Bronchial epithelial cell (primary cell): ENCODE results near the gene CDC26. TPM values are rescaled to one million over a fixed set of nuclear protein-coding genes. Genes with fewer than 3 reads are reported as not detected.

Source experiments
- DNase-seq: peaks from one replicate; pipeline ENCODE4 v3.0.0-alpha.2; 2010; ENCODE audit warnings: low read depth
- FAIRE-seq: peaks from 2 replicates; lab custom pipeline; 2011; peaks lifted over from hg19 to GRCh38; lab: Jason Lieb, UNC
- H3K27me3 ChIP-seq: 2 replicates; pipeline ENCODE4 v1.5.1; 2011; ENCODE audit warnings: low read length; ENCODE audit not compliant: control insufficient read depth, insufficient read depth
- H3K36me3 ChIP-seq: 2 replicates; pipeline ENCODE4 v1.5.1; 2011; ENCODE audit warnings: low read length; ENCODE audit not compliant: control insufficient read depth, insufficient read depth
- H3K4me3 ChIP-seq: 2 replicates; pipeline ENCODE4 v1.5.1; 2011; ENCODE audit warnings: mild to moderate bottlenecking, low read depth, low read length, control low read depth
- total RNA-seq: library from RNA; depleted of rRNA; stranded (reverse); fragments of >200 nt; gene quantifications from 2 replicates; pipeline ENCODE4 v1.2.1, GENCODE V29; 2014
- TF ChIP-seq, protein P1 (sequence below): IDR thresholded peaks from 2 replicates; pipeline ENCODE4 v1.5.1; 2011; ENCODE audit warnings: mild to moderate bottlenecking, moderate library complexity, low read length, control low read depth, inconsistent platforms; ENCODE audit not compliant: insufficient read depth, severe bottlenecking

The CDC26 gene
- total RNA-seq, 1 donor from 2014 or later = 24.7 TPM

DNA sequence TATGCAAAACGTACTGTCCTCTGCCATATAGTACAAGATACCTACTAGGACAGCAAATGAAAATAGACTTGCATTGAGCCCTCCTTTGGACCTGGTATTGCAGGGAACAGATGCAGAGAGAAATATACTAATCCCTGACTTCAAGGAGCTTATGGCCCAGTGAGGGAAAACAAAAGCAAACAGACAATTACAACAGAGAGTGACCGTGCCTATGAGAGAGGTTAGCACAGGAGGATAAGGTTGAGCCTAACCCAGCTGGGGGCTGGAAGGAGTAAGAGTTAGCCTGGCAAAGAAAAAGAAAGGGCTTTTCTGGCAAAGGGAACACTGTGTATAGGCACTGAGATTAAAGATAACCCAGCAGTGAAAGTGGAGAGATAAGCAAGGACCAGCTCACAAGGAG lies 5.5 kb downstream of the CDC26 start:
- peaks cover 15% of the 10 kb centered on the region for H3K36me3 ChIP-seq
- DNase-seq (no peak), FAIRE-seq (no peak)
- TF ChIP-seq, protein P1, sequence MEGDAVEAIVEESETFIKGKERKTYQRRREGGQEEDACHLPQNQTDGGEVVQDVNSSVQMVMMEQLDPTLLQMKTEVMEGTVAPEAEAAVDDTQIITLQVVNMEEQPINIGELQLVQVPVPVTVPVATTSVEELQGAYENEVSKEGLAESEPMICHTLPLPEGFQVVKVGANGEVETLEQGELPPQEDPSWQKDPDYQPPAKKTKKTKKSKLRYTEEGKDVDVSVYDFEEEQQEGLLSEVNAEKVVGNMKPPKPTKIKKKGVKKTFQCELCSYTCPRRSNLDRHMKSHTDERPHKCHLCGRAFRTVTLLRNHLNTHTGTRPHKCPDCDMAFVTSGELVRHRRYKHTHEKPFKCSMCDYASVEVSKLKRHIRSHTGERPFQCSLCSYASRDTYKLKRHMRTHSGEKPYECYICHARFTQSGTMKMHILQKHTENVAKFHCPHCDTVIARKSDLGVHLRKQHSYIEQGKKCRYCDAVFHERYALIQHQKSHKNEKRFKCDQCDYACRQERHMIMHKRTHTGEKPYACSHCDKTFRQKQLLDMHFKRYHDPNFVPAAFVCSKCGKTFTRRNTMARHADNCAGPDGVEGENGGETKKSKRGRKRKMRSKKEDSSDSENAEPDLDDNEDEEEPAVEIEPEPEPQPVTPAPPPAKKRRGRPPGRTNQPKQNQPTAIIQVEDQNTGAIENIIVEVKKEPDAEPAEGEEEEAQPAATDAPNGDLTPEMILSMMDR = no peak
- H3K27me3 ChIP-seq = no peaks in the 10 kb centered on the region
- no peak overlapping the region for H3K4me3 ChIP-seq

DNA sequence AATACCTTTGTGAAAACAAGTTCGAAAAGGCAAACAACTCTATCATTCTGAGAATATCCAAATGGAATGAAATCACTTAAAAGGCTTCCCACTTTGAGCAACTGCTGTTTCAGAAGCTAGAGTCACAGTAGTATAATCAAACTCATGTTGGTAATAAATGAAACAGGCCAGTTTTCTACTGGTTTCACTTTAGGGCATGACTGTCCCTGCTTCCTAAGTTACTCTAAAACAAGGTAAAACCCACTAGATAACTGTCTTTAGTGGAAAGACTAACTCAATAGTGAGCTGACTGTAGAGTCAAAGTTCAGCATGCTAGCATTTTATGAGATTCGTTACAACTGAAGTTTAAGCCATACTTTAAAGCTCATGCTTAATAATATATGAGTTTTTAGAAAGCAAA lies 6.0 kb downstream of the CDC26 start:
- DNase-seq = no peak
- TF ChIP-seq, protein P1 = no peak
- no peak for FAIRE-seq
- Histone ChIP-seq H3K36me3 (peaks cover 15% of the 10 kb centered on the region), H3K27me3 (no peaks in the 10 kb centered on the region), H3K4me3 (no peak overlapping the region)

DNA sequence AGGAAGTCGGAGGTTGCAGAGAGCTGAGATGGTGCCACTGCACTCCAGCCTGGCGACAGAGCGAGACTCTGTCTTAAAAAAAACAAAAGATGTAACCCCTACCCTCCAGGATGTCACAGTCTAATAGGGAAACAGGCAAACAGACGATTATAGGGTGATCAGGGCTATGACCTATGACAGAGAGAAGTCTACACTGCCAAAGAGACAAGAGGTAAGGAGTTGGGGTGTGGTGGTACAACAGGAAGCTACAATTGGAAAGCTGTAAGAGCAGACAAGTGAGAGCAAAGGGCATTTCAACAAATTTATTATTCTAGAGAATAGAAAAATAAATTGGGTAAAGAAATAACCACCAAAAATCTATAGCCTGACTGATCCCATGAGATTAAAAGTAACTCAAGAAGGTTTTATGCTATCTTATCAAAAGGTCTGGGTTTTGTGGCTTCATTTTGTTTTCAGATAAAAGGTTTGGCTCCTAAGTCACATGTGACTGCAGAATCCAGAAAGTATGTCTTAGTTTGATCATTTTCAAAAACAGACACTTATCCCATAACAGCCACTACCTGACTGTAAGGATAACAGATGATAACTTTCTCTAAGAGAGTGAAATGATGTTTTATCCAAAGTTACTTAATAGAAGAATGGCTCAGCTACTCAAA lies 7.3 kb downstream of the CDC26 start:
- DNase-seq = no peak
- Histone ChIP-seq H3K27me3 (no peaks in the 10 kb centered on the region), H3K36me3 (peaks cover 14% of the 10 kb centered on the region), H3K4me3 (no peak overlapping the region)
- TF ChIP-seq, protein P1 = no peak
- FAIRE-seq = no peak

DNA sequence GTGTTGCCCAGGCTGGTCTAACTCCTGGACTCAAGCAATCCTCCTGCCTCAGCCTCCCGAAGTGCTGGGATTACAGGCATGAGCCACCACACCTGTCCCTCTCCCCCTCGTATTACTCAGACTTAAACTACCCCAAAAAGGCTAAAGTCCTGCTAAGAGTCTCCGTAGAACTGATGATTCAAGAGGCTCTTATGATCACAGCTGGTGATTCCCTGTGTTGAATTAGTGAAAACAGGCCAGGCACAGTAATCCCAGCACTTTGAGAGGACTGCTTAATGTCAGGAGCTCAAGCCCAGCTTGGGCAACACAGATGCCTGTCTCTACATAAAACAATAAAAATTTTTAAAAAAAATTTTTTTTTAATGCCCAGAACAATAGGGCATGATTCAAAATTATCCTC lies 9.2 kb downstream of the CDC26 start:
- TF ChIP-seq, protein P1 = no peak
- peaks cover 5% of the 10 kb centered on the region for H3K36me3 ChIP-seq
- H3K27me3 ChIP-seq = no peaks in the 10 kb centered on the region
- no peak for DNase-seq
- no peak for FAIRE-seq
- no peak overlapping the region for H3K4me3 ChIP-seq

DNA sequence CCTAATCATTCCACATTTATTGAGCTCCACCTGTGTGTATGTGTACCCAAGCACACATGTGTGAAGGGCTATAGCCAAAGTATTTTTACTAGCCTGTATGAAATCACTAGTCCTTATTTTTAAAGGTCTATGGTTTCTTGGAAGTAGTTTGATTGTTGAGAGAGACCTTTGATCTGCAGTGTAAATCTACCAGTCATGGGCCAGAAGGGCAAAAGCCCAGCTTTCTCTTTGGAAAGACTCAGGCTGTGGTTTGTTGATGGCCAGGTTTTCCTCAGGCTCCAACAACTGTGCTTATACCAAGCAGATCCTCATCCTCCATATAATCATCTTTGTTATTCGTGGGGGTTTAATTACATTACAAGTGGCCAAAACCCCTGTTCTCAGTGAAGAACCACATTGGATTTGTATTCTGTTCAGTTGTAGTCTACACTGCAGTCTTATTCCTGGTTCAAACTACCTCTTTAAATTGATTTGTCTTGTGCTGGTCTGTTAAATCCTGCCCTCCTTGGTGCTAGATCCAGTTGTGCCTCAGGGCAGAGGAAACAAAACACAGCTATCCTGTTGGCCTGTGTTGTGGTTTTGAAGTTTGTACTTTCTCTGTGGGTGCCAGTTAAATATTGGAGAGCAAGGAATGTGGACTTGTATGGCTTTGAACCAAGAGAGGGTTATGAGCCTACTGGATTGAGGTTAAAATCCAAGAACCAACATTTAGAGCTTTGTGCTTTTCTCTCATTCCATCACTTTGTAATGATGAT lies 13.3 kb downstream of the CDC26 start:
- Histone ChIP-seq H3K4me3 (no peak overlapping the region), H3K27me3 (no peaks in the 10 kb centered on the region), H3K36me3 (peaks cover 5% of the 10 kb centered on the region)
- TF ChIP-seq, protein P1 = no peak
- FAIRE-seq (no peak), DNase-seq (no peak)
